HepG2 (cell line): ENCODE data around the gene GNPDA1.

Experiments used
- FOXK1 ChIP-seq: sonication (generic); formaldehyde crosslinking; IDR thresholded peaks from 2 replicates; pipeline ENCODE4 v1.4.0; 2020; ENCODE audit warnings: low read depth, missing genetic modification reagents, borderline replicate concordance
- ISX ChIP-seq: sonication (generic); formaldehyde crosslinking; conservative IDR thresholded peaks from 2 replicates; pipeline ENCODE4 v1.5.0; 2020; ENCODE audit warnings: missing genetic modification reagents
- JUND ChIP-seq: sonication (generic); formaldehyde crosslinking; IDR thresholded peaks from 2 replicates; pipeline ENCODE4 v1.8.0; 2022; ENCODE audit warnings: mild to moderate bottlenecking, missing genetic modification reagents
- PITX1 ChIP-seq: sonication (generic); formaldehyde crosslinking; IDR thresholded peaks from 2 replicates; pipeline ENCODE4 v1.5.1; 2020; ENCODE audit warnings: mild to moderate bottlenecking, missing genetic modification reagents
- TF ChIP-seq, protein P1 (sequence below): sonication (generic); formaldehyde crosslinking; IDR thresholded peaks from 2 replicates; pipeline ENCODE4 v1.5.0; 2020; ENCODE audit warnings: mild to moderate bottlenecking, missing genetic modification reagents, moderate library complexity

- TF ChIP-seq ISX (CRISPR knock-in tag) (no peak), JUND (CRISPR knock-in tag) (no peak), PITX1 (CRISPR knock-in tag) (no peak), FOXK1 (CRISPR knock-in tag) (no peak)
- TF ChIP-seq, protein P1, sequence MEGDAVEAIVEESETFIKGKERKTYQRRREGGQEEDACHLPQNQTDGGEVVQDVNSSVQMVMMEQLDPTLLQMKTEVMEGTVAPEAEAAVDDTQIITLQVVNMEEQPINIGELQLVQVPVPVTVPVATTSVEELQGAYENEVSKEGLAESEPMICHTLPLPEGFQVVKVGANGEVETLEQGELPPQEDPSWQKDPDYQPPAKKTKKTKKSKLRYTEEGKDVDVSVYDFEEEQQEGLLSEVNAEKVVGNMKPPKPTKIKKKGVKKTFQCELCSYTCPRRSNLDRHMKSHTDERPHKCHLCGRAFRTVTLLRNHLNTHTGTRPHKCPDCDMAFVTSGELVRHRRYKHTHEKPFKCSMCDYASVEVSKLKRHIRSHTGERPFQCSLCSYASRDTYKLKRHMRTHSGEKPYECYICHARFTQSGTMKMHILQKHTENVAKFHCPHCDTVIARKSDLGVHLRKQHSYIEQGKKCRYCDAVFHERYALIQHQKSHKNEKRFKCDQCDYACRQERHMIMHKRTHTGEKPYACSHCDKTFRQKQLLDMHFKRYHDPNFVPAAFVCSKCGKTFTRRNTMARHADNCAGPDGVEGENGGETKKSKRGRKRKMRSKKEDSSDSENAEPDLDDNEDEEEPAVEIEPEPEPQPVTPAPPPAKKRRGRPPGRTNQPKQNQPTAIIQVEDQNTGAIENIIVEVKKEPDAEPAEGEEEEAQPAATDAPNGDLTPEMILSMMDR = no peak
Observed at GRCh38 chr5:141957367-141957996, 55.3 kb downstream of the GNPDA1 start.
